Skeletal muscle cell (primary cell): ENCODE results near the gene CNOT6.

Experiments
- DNase-seq: peaks from one replicate; pipeline ENCODE4 v3.0.0-alpha.2; 2010; ENCODE audit warnings: low read depth
- H3K4me3 ChIP-seq: 2 replicates; pipeline ENCODE4 v1.5.1; 2011; ENCODE audit warnings: low read depth, mild to moderate bottlenecking, control low read depth, low read length, moderate library complexity

CNOT6 gene

DNA sequence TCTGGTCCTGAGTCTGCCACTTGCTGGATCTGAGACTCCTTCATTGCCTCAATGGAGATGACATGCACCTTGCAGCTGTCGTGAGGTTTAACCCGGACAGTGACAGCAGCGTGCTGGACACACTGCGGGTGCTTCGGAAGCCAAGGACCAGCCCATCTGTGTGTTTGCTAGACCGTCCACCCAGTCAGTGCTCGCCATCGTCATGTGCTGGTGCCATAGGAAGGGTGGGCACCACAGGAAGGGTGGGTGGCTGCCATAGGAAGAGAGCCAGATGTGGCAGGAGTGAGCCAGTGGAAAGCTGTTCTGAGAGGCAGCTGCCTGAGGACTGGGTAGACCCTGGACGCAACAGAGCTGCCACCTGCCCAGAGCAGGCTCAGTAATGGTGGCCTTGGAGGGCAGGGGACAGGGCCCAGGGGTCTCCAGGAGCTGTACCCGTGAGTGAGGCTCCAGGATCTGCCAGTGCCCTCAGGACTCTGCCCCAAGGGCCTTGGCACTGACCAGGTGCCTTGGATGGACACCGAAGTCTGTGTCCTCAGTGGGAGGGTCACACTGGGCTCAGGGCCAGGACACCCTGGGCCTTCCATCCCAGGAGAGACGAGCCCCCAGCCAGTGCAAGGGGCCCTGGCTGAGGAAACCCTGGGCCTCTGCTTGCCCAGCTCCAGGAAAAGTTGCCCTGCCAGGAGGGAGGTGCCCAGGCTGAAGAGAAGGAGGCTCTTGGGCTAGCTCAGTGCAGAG, 133.4 kb downstream of the CNOT6 start:
- DNase-seq: no peak
- no peak overlapping the region for H3K4me3 ChIP-seq
